OCI-LY7 (cell line): ENCODE results near the gene BICDL2. TPM values are rescaled to one million over a fixed set of nuclear protein-coding genes. Genes with fewer than 3 reads are reported as not detected.

Experiments used
- BruUV-seq: library from RNA; stranded (reverse); fragments of 400-500 nt; replicated peaks from 2 replicates; lab custom pipeline; 2021; lab: Mats Ljungman, UMichigan
- CTCF ChIA-PET: fragments of 300-600 bp; sonication (Branson Sonifier 250); formaldehyde crosslinking; loops from one replicate; lab custom pipeline; 2022; ENCODE audit warnings: antibody characterized with exemption; ENCODE audit not compliant: unreplicated experiment; lab: Charles Lee
- POLR2A ChIA-PET: fragments of 300-600 bp; sonication (Branson Sonifier 250); formaldehyde crosslinking; loops from one replicate; lab custom pipeline; 2022; ENCODE audit warnings: antibody characterized with exemption; lab: Charles Lee
- DNase-seq: peaks from one replicate; pipeline ENCODE4 v3.0.0-alpha.2; 2015; ENCODE audit warnings: low spot score
- H2AFZ ChIP-seq: fragments of 200-600 bp; sonication (generic), shearing (Covaris generic); 2 replicates; pipeline ENCODE4 v1.6.1; 2014; ENCODE audit warnings: mild to moderate bottlenecking, antibody characterized with exemption, low read length, moderate library complexity
- H3K27ac ChIP-seq: fragments of 200-600 bp; sonication (generic); 2 replicates; pipeline ENCODE4 v1.5.1; 2014; ENCODE audit warnings: mixed run types, low read depth, mild to moderate bottlenecking, moderate library complexity, low read length, inconsistent platforms; ENCODE audit not compliant: poor library complexity, severe bottlenecking
- H3K36me3 ChIP-seq: fragments of 200-600 bp; sonication (generic); 2 replicates; pipeline ENCODE4 v1.6.1; 2014; ENCODE audit warnings: mild to moderate bottlenecking, antibody characterized with exemption, low read length, moderate library complexity, mixed read lengths; ENCODE audit not compliant: insufficient read depth
- H3K4me1 ChIP-seq: fragments of 200-600 bp; sonication (generic); 2 replicates; pipeline ENCODE4 v1.5.1; 2014; ENCODE audit warnings: mild to moderate bottlenecking, low read length; ENCODE audit not compliant: insufficient read depth, poor library complexity, severe bottlenecking
- H3K4me2 ChIP-seq: fragments of 200-600 bp; sonication (generic); 2 replicates; pipeline ENCODE4 v1.6.1; 2014; ENCODE audit warnings: mild to moderate bottlenecking, low read length
- H3K4me3 ChIP-seq: fragments of 200-600 bp; sonication (generic); 2 replicates; pipeline ENCODE4 v1.5.1; 2014; ENCODE audit warnings: mild to moderate bottlenecking, low read depth, low read length; ENCODE audit not compliant: poor library complexity, severe bottlenecking
- H3K79me2 ChIP-seq: fragments of 200-600 bp; sonication (generic); 2 replicates; pipeline ENCODE4 v1.6.1; 2016; ENCODE audit warnings: low read depth, mild to moderate bottlenecking, low read length, moderate library complexity, mixed read lengths; ENCODE audit not compliant: insufficient read depth
- H3K9me2 ChIP-seq: fragments of 200-600 bp; sonication (generic); 2 replicates; pipeline ENCODE4 v1.6.1; 2016; ENCODE audit warnings: mild to moderate bottlenecking, low read length, mixed read lengths; ENCODE audit not compliant: insufficient read depth
- H3K9me3 ChIP-seq: fragments of 200-600 bp; sonication (generic); 2 replicates; pipeline ENCODE4 v1.6.1; 2014; ENCODE audit warnings: mild to moderate bottlenecking, mixed run types, low read length, mixed read lengths
- H4K20me1 ChIP-seq: fragments of 200-600 bp; sonication (generic); 2 replicates; pipeline ENCODE4 v1.6.1; 2014; ENCODE audit warnings: mild to moderate bottlenecking, antibody characterized with exemption, low read length, moderate library complexity, mixed read lengths; ENCODE audit not compliant: insufficient read depth
- EZH2phosphoT487 ChIP-seq: fragments of 200-600 bp; sonication (generic); IDR thresholded peaks from 2 replicates; pipeline ENCODE4 v1.6.1; 2018; ENCODE audit warnings: low read depth, borderline replicate concordance, mild to moderate bottlenecking, mixed run types, antibody characterized with exemption, low read length, moderate library complexity, mixed read lengths
- intact Hi-C: fragments of 100-400 bp; cut with micrococcal nuclease; formaldehyde crosslinking; loops from one replicate; pipeline ENCODE4 v1.10.0; 2022; ENCODE audit not compliant: unreplicated experiment
- total RNA-seq, 2 experiments: library from RNA; depleted of rRNA in 1 of 2; stranded (reverse); fragments of >200 nt in 1 of 2; shearing (Covaris generic) in 1 of 2; gene quantifications; 2 replicates each; pipeline ENCODE4 v1.2.3, GENCODE V29; 2014 to 2022
- TF ChIP-seq, protein P1 (sequence below): fragments of 200-600 bp; sonication (generic); conservative IDR thresholded peaks from 2 replicates; pipeline ENCODE4 v1.5.1; 2014; ENCODE audit warnings: mild to moderate bottlenecking, antibody characterized with exemption, low read length, moderate library complexity, mixed read lengths

The BICDL2 gene
- total RNA-seq, 2 experiments from 2014 or later: not detected

DNA sequence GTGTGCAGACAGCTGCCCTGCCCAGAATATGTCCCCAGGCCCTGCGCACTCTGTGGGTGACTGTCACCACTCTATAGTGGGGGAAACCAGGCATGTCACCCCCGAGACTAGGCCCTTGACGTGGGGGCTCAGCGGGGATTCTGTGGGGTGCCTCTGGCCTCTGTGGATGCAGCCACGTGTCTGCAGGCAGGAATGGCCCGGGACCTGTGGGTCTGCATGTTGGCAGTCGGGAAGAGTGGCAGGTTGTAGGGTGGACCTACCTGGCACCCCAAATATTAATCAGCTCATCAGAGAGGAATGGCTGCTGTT, 29.6 kb upstream of the BICDL2 start:
- Histone ChIP-seq H3K9me2 (no peaks in the 10 kb centered on the region), H4K20me1 (no peaks in the 10 kb centered on the region), H2AFZ (no peak overlapping the region), H3K4me1 (no peaks in the 10 kb centered on the region), H3K9me3 (no peaks in the 10 kb centered on the region), H3K4me2 (no peak overlapping the region), H3K36me3 (no peaks in the 10 kb centered on the region), H3K27ac (no peak overlapping the region), H3K79me2 (no peaks in the 10 kb centered on the region), H3K4me3 (no peak overlapping the region)
- CTCF ChIA-PET: no interaction called here
- intact Hi-C loops: no loop called here
- POLR2A ChIA-PET: no interaction called here
- no peak for DNase-seq
- no TSS peak for BruUV-seq
- no peak for TF ChIP-seq EZH2phosphoT487

DNA sequence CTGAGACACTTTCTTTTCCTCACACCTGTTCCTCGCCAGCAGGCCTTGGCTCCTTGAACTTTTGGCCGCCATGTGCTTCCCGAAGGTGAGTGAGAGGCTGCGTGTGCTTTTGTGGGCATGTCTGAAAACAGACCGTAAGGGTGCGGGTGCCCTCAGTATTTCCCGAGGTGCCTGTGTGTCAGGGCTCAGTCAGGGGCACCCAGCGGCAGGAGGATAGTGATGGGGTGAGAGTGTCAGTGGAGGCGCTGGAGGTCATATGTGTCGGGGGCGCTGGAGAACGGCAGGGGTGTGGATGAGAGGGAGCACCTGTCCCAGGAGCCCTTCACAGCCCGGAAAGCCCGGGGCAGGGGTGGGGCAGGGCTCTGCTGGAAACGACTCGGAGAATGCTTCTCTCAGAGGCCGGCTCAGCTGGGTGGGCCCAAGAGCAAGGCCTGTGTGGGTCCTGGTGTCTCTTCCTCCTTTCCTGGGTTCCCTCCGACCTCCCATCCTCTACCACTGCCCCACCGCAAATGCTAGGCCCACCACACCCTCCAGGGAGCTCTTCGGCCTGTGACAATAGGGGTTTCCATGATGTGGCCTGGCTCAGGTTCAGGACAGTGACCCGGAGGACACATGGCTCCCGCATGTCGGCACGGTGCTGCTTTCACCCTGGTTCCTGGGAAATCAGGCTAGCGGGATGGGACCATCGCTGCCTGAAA, 29.1 kb upstream of the BICDL2 start:
- POLR2A ChIA-PET: no interaction called here
- Histone ChIP-seq H3K4me2 (no peak overlapping the region), H3K9me3 (no peaks in the 10 kb centered on the region), H3K36me3 (no peaks in the 10 kb centered on the region), H3K4me3 (no peak overlapping the region), H4K20me1 (no peaks in the 10 kb centered on the region), H2AFZ (no peak overlapping the region), H3K4me1 (no peaks in the 10 kb centered on the region), H3K9me2 (no peaks in the 10 kb centered on the region), H3K27ac (no peak overlapping the region), H3K79me2 (no peaks in the 10 kb centered on the region)
- intact Hi-C loops: no loop called here
- no peak for DNase-seq
- TF ChIP-seq EZH2phosphoT487: no peak
- TF ChIP-seq, protein P1, sequence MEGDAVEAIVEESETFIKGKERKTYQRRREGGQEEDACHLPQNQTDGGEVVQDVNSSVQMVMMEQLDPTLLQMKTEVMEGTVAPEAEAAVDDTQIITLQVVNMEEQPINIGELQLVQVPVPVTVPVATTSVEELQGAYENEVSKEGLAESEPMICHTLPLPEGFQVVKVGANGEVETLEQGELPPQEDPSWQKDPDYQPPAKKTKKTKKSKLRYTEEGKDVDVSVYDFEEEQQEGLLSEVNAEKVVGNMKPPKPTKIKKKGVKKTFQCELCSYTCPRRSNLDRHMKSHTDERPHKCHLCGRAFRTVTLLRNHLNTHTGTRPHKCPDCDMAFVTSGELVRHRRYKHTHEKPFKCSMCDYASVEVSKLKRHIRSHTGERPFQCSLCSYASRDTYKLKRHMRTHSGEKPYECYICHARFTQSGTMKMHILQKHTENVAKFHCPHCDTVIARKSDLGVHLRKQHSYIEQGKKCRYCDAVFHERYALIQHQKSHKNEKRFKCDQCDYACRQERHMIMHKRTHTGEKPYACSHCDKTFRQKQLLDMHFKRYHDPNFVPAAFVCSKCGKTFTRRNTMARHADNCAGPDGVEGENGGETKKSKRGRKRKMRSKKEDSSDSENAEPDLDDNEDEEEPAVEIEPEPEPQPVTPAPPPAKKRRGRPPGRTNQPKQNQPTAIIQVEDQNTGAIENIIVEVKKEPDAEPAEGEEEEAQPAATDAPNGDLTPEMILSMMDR: no peak
- CTCF ChIA-PET: no interaction called here
- no TSS peak for BruUV-seq

DNA sequence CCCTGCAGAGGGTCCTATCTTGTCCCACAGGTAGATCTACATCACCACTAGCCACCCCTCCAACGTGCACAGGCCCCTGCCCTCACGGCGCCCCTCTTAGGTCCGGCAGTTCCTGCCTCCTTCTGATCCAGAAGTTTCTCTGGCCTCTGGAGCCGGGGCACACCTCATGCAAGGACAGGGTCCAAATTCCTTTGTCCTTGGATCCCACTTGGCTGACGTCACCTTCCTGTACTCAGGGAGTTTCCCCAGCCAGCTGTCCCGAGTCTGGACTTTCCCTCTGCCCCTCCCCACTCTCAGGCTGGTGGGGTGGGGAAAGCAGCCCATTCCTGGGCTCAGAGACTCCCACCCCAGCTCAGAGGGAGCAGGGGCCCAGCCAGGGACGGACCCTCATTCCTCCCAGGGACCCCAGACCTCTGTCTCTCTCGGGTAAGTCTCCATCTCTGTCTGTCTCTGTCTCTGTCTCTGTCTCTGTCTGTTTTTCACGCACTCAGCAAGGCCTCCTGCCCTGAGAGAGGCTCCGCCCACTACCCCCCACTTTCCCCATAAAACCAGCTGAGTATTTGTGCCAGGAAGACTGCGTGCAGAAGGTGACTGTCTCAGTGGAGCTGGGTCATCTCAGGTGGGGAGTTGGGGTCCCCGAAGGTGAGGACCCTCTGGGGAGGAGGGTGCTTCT, 28.5 kb upstream of the BICDL2 start, which contains the start of gene IL32:
TSS of gene IL32 (plus strand) at position 572 of the 673 bp plus-strand sequence. CDS start 172 bp downstream, outside the sequence.
- Histone ChIP-seq H3K9me2 (no peaks in the 10 kb centered on the region), H2AFZ (no peak within 1 kb of the TSS), H3K4me3 (no peak within 1 kb of the TSS), H3K79me2 (no peaks in the 10 kb centered on the region), H3K4me2 (no peak within 1 kb of the TSS), H3K36me3 (no peaks in the 10 kb centered on the region), H4K20me1 (no peaks in the 10 kb centered on the region), H3K9me3 (no peaks in the 10 kb centered on the region), H3K27ac (no peak within 1 kb of the TSS), H3K4me1 (no peaks in the 10 kb centered on the region)
- no peak for DNase-seq
- ChIA-PET CTCF (no interaction called here), POLR2A (no interaction called here)
- BruUV-seq: no TSS peak
- intact Hi-C loops: no loop called here
- no peak for TF ChIP-seq EZH2phosphoT487
- TF ChIP-seq, protein P1: no peak
